Spinal cord (tissue), 10 donors: ENCODE results near the gene DIP2B. TPM values are rescaled to one million over a fixed set of nuclear protein-coding genes. Genes with fewer than 3 reads are reported as not detected.
A peak's percentile ranks its signal among the peaks of the same experiment; 100 is the strongest.

Experiments used
- DNase-seq, 6 donors: peaks; one replicate each; pipeline versions ENCODE4 v3.0.0 to v3.0.0-alpha.2; 2013 to 2015; ENCODE audit warnings: low spot score in 6 of 6, low read depth in 4 of 6
- H3K27ac ChIP-seq: one replicate; pipeline ENCODE4 v1.5.1; 2013; ENCODE audit warnings: low read depth, low read length, control low read depth
- H3K27me3 ChIP-seq: one replicate; pipeline ENCODE4 v1.6.1; 2013; ENCODE audit warnings: low read length; ENCODE audit not compliant: control insufficient read depth, insufficient read depth
- H3K36me3 ChIP-seq: one replicate; pipeline ENCODE4 v1.6.1; 2013; ENCODE audit warnings: low read length; ENCODE audit not compliant: control insufficient read depth, insufficient read depth
- H3K4me1 ChIP-seq: one replicate; pipeline ENCODE4 v1.6.1; 2013; ENCODE audit warnings: low read length; ENCODE audit not compliant: control insufficient read depth, insufficient read depth
- H3K4me3 ChIP-seq: one replicate; pipeline ENCODE4 v1.5.1; 2013; ENCODE audit warnings: low read depth, low read length, control low read depth
- H3K9me3 ChIP-seq: one replicate; pipeline ENCODE4 v1.6.1; 2013; ENCODE audit warnings: low read length; ENCODE audit not compliant: control insufficient read depth, insufficient read depth
- whole genome bisulfite sequencing: methylation state at CpG from one replicate; pipeline ENCODE4 v1.1.5; 2013; ENCODE audit warnings: missing lambda C conversion rate; ENCODE audit not compliant: insufficient coverage; 5-methylcytosine and 5-hydroxymethylcytosine counted together
- polyA plus RNA-seq, 2 donors: library from polyadenylated mRNA; unstranded; fragments of 120-200 nt; gene quantifications; one replicate each; pipeline ENCODE4 v1.2.1, GENCODE V29; 2013; ENCODE audit not compliant: insufficient read length in 2 of 2
- total RNA-seq, 2 donors: library from RNA; depleted of rRNA in 1 of 2; stranded (reverse); fragments of 120-200 nt in 1 of 2; fragments of >200 nt in 1 of 2; gene quantifications; one replicate each; pipeline versions ENCODE4 v1.2.3 to v1.2.4, GENCODE V29; 2013 to 2014
- donor health status: healthy.

DIP2B gene
- total and polyA plus RNA-seq, 4 donors: 41.8 to 90.8 (median 54.0) TPM

DNA sequence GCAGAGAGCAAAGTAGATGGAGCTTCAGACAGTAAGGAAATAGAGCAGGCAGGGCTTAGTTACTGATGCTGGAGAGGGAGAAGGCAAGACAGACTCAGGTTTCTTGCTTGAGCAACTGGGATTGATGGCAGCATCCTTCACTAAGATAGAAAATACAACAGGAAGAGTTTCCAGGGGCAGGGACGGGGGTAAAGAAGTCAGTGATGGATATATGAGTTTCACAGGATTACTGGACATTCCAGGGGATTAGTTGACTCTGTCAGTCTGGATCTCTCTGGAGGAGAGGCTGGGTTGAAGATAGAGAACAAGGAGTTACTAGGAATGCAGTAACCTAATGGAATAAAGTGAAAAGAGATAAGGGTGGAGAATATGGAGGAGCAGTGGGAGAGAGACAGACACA, 184.7 kb downstream of the DIP2B start:
- no peak for DNase-seq
- peaks cover 4% of the 10 kb centered on the region for H3K4me1 ChIP-seq
- H3K36me3 ChIP-seq: peaks cover 21% of the 10 kb centered on the region
- WGBS: 100% methylated on average over 1 of the region's 1 CpG
- no peak overlapping the region for H3K4me3 ChIP-seq
- H3K27me3 ChIP-seq: no peaks in the 10 kb centered on the region
- no peak overlapping the region for H3K27ac ChIP-seq
- no peaks in the 10 kb centered on the region for H3K9me3 ChIP-seq

GRCh38 chr12:50690925-50691324, 186.1 kb downstream of the DIP2B start:
- Histone ChIP-seq H3K27ac (peak overlapping the region; percentile 79), H3K9me3 (no peaks in the 10 kb centered on the region), H3K4me3 (no peak overlapping the region), H3K4me1 (peaks cover 4% of the 10 kb centered on the region), H3K36me3 (peaks cover 18% of the 10 kb centered on the region), H3K27me3 (no peaks in the 10 kb centered on the region)
- peak in 5 of 6 donors; percentile 35 to 87 (median 50) for DNase-seq
- WGBS: no CpG with 5 or more reads among the region's 3 CpGs

DNA sequence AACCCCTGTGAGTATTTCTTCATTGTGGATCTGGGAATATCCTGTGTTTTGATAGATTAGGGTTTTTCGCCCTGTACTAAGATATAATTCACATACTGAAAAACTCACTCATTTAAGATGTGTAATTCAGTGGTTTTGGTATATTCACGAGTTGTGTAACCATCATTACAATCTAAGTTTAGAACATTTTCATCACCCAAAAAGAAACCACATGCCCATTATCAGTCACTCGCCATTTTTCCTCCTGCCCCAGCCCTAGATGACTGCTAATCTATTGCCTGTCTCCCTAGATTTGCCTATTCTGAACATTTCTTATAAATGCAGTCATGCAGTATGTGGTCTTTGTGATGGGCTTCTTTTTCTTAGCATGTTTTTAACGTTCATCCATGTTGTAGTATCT, 191.2 kb downstream of the DIP2B start:
- no CpG with 5 or more reads among the region's 4 CpGs for WGBS
- Histone ChIP-seq H3K27ac (no peak overlapping the region), H3K4me3 (no peak overlapping the region), H3K27me3 (no peaks in the 10 kb centered on the region), H3K4me1 (no peaks in the 10 kb centered on the region), H3K9me3 (no peaks in the 10 kb centered on the region), H3K36me3 (peaks cover 26% of the 10 kb centered on the region)
- no peak for DNase-seq

DNA sequence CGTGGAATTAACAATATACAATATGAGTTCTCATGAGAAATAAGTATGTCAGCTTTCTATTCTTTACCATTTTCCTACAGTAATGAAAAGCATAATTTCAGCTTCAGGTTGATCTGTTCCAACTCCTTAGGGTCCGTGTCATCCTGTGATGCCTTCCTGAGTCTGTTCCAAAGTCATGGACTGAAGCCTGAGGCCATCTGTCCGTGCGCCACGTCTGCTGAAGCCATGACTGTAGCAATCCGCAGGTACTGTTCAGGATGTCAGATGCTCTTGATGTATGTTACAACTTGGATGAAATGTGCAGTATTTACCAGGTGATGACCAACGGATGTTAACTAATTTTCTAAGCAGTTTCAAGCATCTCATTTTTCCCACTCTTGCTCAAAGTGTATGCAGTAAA, 192.1 kb downstream of the DIP2B start:
- no peak for DNase-seq
- no peaks in the 10 kb centered on the region for H3K4me1 ChIP-seq
- 81% methylated on average over 4 of the region's 7 CpGs for WGBS
- no peak overlapping the region for H3K4me3 ChIP-seq
- H3K36me3 ChIP-seq: peaks cover 28% of the 10 kb centered on the region
- H3K27ac ChIP-seq: no peak overlapping the region
- H3K27me3 ChIP-seq: no peaks in the 10 kb centered on the region
- H3K9me3 ChIP-seq: no peaks in the 10 kb centered on the region

DNA sequence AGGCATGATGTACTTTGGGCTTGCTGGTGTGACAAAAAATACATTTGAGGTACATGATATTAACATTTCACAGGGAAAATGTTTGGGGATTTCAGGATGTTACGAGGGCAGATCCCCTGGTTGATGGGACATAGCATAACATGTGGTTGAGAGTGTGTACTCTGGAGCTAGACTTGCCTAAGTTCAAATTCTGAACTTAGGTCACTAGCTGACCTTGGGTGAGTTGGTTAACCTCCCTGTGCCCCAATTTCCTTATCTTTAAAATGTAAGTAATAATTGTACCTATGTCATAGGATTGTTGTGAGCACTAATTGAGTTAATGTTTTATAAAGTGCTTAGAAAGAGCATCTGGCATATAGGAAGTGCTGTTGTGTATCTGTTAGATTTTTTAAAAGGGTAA, 194.4 kb downstream of the DIP2B start:
- Histone ChIP-seq H3K27me3 (no peaks in the 10 kb centered on the region), H3K27ac (no peak overlapping the region), H3K9me3 (no peaks in the 10 kb centered on the region), H3K4me1 (no peaks in the 10 kb centered on the region), H3K36me3 (peaks cover 35% of the 10 kb centered on the region), H3K4me3 (no peak overlapping the region)
- WGBS: 80% methylated on average over 1 of the region's 1 CpG
- no peak for DNase-seq

GRCh38 chr12:50699940-50700339, 195.2 kb downstream of the DIP2B start:
- DNase-seq: peak in 1 of 6 donors; percentile 31
- H3K27ac ChIP-seq: no peak overlapping the region
- no peaks in the 10 kb centered on the region for H3K27me3 ChIP-seq
- 40% methylated on average over 3 of the region's 6 CpGs for WGBS
- H3K36me3 ChIP-seq: peaks cover 40% of the 10 kb centered on the region
- H3K4me1 ChIP-seq: no peaks in the 10 kb centered on the region
- H3K9me3 ChIP-seq: no peaks in the 10 kb centered on the region
- H3K4me3 ChIP-seq: no peak overlapping the region

DNA sequence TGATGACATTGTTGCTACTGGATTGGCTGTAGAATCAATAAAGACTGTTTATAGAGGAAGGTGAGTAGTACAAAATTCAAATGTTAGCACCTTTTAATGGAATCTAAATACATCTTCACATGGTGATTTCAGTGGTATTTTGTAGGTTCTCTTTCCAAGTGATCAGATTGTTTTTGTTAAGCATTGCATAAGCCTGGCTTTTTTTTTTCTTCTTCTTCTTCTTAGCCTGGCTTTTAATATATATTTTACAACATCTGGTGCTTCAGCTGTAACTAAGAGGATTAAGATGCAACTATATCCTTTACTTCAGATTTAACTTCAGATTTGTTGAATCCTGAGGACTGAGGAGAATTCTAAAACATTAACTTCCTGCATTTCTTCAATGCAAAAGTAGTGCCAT, 201.8 kb downstream of the DIP2B start:
- H3K27me3 ChIP-seq: no peaks in the 10 kb centered on the region
- no peak overlapping the region for H3K4me3 ChIP-seq
- H3K27ac ChIP-seq: no peak overlapping the region
- DNase-seq: no peak
- no peaks in the 10 kb centered on the region for H3K9me3 ChIP-seq
- H3K4me1 ChIP-seq: no peaks in the 10 kb centered on the region
- H3K36me3 ChIP-seq: peaks cover 35% of the 10 kb centered on the region

DNA sequence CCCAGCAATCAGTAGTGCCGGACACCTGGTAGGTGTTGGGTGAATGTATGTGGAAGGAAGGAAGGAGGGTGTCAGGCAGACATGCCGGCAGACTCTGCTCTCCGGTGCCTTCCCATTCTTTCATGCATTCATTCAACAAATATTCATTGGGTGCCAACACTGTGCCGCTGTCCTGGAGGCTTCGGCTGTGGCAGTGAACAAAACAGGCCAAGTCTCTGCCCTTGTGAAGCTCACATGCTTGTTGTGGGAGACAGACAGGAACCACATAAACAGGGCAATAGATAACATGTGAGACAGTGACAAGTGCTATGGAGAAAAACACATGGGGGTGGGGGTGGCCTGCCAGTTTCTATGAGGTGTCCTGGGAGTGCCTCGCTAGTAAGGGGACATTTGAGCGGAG, 202.6 kb downstream of the DIP2B start:
- Histone ChIP-seq H3K36me3 (peaks cover 35% of the 10 kb centered on the region), H3K27ac (no peak overlapping the region)

DNA sequence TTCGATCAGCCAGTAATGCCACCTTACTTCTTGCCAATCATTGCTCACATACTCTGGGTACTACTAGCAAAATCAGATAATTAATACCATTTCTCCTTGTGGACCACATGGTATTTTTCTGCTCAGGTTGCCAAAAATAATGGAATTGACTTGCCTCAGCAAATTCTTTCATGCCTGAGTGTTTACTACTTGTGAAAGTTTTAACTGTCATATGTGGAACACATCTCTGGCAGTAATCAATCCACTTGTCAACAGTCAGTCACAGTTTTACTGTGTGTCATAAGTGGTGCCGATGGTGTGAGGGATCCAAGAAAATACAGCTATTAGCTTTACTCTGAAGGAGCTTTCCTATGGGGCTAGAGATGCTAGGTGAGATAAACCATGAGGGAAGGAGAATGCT, 203.8 kb downstream of the DIP2B start:
- DNase-seq: no peak
- Histone ChIP-seq H3K4me1 (no peaks in the 10 kb centered on the region), H3K27me3 (no peaks in the 10 kb centered on the region), H3K4me3 (no peak overlapping the region), H3K27ac (no peak overlapping the region), H3K9me3 (no peaks in the 10 kb centered on the region), H3K36me3 (peaks cover 36% of the 10 kb centered on the region)
- WGBS: 92% methylated on average over 2 of the region's 2 CpGs

More for the DNA sequence above, 202.6 kb downstream of the DIP2B start:
- Histone ChIP-seq H3K4me1 (no peaks in the 10 kb centered on the region), H3K27me3 (no peaks in the 10 kb centered on the region), H3K4me3 (no peak overlapping the region), H3K9me3 (no peaks in the 10 kb centered on the region)
- no peak for DNase-seq
- 100% methylated on average over 4 of the region's 7 CpGs for WGBS

- WGBS: 100% methylated on average over 1 of the region's 6 CpGs
- Histone ChIP-seq H3K4me1 (no peaks in the 10 kb centered on the region), H3K27ac (no peak overlapping the region), H3K9me3 (no peaks in the 10 kb centered on the region), H3K27me3 (no peaks in the 10 kb centered on the region), H3K36me3 (peaks cover 43% of the 10 kb centered on the region), H3K4me3 (no peak overlapping the region)
- DNase-seq: no peak
Observed at GRCh38 chr12:50711121-50711520, 206.3 kb downstream of the DIP2B start.
